ENCODE measurements around the gene PAX3. TPM values are rescaled to one million over a fixed set of nuclear protein-coding genes. Genes with fewer than 3 reads are reported as not detected.
"Not testable (repeated sequence)": the region's sequence is repeated elsewhere in the genome, so short reads cannot be mapped to it uniquely, and the experiment has no call there.

PAX3 gene
- polyA plus RNA-seq, 4 donors = 0.15 TPM; not detected in 3

DNA sequence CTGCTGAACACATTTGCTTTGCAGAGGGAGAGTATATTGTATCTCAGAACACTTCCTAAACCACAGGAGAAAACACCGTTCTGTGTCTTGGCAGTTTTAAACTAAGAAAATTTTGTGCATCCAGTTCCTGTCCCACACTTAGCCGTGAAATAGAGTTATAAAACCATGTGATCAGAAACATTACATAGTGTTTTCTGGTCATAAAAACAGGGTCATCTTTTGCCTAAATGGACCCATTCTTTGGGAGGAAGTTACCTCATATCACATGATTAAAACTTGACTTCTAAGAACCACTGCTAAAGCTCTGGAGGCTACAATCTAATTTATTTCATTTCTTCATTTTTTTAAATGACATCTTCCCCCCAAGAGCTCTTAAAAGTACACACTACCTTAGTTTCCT lies 138.7 kb downstream of the PAX3 start:
- no peak for DNase-seq (ENCODE audit: low read depth in 4 of 4, low spot score in 3 of 4)

DNA sequence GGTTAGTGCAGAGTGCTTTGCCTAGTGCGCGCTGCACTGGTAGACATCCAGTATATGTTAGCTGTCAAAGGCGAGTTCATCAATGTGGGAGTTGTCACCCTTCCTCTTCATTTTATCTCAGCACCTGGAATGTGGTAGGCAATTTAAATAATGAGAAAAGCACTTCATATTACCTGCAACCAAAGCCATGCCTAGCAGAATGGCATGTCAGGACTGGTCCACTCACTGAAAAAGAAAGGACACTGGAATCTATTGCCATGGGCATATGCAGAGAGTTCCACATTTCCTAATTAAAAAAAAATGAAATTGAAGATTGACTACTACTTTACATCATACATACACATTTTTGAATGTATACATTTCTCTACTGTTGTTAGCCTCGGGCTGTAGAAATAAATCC lies 139.6 kb downstream of the PAX3 start:
- no peak for DNase-seq (ENCODE audit: low read depth in 4 of 4, low spot score in 3 of 4)

DNA sequence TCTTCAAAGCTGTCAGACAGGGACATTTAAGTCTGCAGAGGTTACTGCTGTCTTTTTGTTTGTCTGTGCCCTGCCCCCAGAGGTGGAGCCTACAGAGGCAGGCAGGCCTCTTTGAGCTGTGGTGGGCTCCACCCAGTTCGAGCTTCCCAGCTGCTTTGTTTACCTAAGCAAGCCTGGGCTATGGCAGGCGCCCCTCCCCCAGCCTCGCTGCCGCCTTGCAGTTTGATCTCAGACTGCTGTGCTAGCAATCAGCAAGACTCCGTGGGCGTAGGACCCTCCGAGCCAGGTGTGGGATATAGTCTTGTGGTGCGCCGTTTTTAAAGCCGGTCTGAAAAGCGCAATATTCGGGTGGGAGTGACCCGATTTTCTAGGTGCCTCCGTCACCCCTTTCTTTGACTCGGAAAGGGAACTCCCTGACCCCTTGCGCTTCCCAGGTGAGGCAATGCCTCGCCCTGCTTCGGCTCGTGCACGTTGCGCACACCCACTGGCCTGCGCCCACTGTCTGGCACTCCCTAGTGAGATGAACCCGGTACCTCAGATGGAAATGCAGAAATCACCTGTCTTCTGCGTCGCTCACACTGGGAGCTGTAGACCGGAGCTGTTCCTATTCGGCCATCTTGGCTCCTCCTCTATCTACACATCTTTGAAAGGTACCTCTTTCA lies 143.7 kb downstream of the PAX3 start:
- DNase-seq (ENCODE audit: low read depth in 4 of 4, low spot score in 3 of 4) = not testable (repeated sequence)

Other genes with a start within 250 kb of the PAX3 start
- 10 to 100 TPM; 17.7 to 21.7 (median 18.6) TPM for gene SGPP2, start 125.5 kb upstream of the PAX3 start, polyA plus RNA-seq (ENCODE audit: insufficient read length in 4 of 4)